ENCODE measurements around the gene MT1M.
"Not testable (repeated sequence)": the region's sequence is repeated elsewhere in the genome, so short reads cannot be mapped to it uniquely, and the experiment has no call there.

Gene MT1M

DNA sequence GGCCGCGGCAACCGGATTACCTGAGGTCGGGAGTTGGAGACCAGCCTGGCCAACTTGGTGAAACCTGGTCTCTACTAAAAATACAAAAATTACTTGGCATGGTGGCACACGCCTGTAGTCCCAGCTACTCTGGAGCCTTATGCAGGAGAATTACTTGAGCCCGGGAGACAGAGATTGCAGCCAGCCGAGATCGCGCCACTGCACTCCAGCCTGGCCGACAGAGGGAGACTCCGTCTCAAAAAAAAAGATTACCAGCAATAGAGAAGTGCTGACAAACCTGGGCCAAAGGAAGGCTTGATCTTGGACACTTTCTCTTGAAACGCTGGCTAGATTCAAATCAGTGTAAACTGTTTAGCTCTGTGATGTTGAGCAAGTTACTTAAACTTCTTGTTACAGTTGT, 41.5 kb downstream of the MT1M start:
- no peak overlapping the region for H3K4me3 ChIP-seq (ENCODE audit: low read depth, low read length)
- TF ChIP-seq, protein P1, sequence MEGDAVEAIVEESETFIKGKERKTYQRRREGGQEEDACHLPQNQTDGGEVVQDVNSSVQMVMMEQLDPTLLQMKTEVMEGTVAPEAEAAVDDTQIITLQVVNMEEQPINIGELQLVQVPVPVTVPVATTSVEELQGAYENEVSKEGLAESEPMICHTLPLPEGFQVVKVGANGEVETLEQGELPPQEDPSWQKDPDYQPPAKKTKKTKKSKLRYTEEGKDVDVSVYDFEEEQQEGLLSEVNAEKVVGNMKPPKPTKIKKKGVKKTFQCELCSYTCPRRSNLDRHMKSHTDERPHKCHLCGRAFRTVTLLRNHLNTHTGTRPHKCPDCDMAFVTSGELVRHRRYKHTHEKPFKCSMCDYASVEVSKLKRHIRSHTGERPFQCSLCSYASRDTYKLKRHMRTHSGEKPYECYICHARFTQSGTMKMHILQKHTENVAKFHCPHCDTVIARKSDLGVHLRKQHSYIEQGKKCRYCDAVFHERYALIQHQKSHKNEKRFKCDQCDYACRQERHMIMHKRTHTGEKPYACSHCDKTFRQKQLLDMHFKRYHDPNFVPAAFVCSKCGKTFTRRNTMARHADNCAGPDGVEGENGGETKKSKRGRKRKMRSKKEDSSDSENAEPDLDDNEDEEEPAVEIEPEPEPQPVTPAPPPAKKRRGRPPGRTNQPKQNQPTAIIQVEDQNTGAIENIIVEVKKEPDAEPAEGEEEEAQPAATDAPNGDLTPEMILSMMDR (IDR thresholded peaks at IDR 0.05; ENCODE audit: borderline replicate concordance, insufficient read depth, low read depth, low read length) = peak; percentile 47

- not testable (repeated sequence) for H3K4me3 ChIP-seq (ENCODE audit: low read depth, low read length)
Observed at GRCh38 chr16:56674570-56674969, 42.1 kb downstream of the MT1M start.

DNA sequence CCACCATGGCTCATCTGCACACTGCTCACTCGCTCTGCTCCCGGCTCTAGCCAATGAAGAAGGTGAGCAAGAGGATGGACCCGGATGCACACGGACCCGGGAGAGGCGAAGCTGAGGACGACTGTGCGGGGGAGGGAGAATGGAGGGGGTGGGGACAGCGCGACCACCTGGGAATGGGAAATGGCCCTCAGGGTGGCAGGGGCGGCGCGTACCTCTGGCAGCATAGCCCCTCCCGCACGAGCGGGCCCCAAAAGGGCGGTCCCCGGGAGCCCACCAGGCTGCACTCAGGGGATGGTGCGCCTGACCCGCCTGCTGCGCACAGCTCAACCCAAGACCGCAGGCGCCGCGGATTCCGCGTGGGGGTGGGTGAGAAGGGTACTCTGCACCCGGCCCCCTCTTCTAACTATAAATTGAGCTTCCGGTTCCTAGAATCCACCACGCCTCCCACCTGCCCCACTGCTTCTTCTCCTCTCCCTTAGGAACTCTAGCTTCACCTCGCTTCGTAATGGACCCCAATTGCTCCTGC, 43.3 kb downstream of the MT1M start:
- TF ChIP-seq, protein P1 (IDR thresholded peaks at IDR 0.05; ENCODE audit: borderline replicate concordance, insufficient read depth, low read depth, low read length) = no peak
- no peak overlapping the region for H3K4me3 ChIP-seq (ENCODE audit: low read depth, low read length)

- H3K4me3 ChIP-seq (ENCODE audit: low read depth, low read length) = no peak overlapping the region
- TF ChIP-seq, protein P1 (IDR thresholded peaks at IDR 0.05; ENCODE audit: borderline replicate concordance, insufficient read depth, low read depth, low read length) = no peak
Observed at GRCh38 chr16:56677474-56677873, 45.0 kb downstream of the MT1M start.

GRCh38 chr16:56679078-56679730, 46.7 kb downstream of the MT1M start:
- no peak overlapping the region for H3K4me3 ChIP-seq (ENCODE audit: low read depth, low read length)
- TF ChIP-seq, protein P1 (IDR thresholded peaks at IDR 0.05; ENCODE audit: borderline replicate concordance, insufficient read depth, low read depth, low read length) = no peak

- TF ChIP-seq, protein P1 (IDR thresholded peaks at IDR 0.05; ENCODE audit: borderline replicate concordance, insufficient read depth, low read depth, low read length) = no peak
Observed at GRCh38 chr16:56679818-56680217, 47.4 kb downstream of the MT1M start.

DNA sequence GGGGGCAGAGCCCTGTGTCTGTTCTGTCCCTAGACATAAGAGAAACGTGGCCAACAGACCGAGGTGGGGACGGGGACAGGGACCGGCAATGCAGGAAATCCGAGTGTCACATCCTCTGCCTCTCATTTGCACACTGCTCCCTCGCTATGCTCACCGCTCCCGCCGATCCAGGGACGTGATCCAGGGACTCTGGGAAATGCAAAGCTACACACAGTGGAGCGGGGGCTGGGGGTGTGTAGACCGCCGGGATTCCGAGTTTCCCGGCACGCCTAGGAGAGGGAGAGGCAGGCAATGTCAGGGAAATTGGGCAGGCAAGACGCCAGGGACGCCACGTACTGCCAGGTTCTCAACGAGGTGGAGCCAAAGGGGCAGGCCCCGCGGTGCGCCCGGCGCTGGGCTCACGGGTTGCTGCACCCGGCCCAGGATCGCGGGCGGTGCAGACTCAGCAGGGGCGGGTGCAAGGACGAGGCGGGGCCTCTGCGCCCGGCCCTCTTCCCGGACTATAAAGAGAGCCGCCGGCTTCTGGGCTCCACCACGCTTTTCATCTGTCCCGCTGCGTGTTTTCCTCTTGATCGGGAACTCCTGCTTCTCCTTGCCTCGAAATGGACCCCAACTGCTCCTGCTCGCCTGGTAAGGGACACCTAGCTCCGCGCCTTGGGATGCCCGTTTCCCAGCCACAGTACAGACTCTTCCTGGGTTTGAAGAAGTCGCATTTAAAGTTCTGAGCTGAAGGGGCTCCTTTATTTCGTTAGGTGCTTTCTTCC, 49.7 kb downstream of the MT1M start, which contains the start of gene MT1X:
MT1X (plus strand) TSS at position 532 of the 764 bp plus-strand sequence; CDS start at position 603, 71 bp downstream.
- TF ChIP-seq, protein P1 (IDR thresholded peaks at IDR 0.05; ENCODE audit: borderline replicate concordance, insufficient read depth, low read depth, low read length) = no peak
- peak within 1 kb of the TSS; percentile 35 for H3K4me3 ChIP-seq (ENCODE audit: low read depth, low read length)

More at GRCh38 chr16:56679818-56680217, 47.4 kb downstream of the MT1M start:
- H3K4me3 ChIP-seq (ENCODE audit: low read depth, low read length) = no peak overlapping the region

All from GM12875 (cell line).